Brain pericyte (primary cell): ENCODE data around the gene TIMP3.

ENCODE experiments used
- DNase-seq: peaks from one replicate; pipeline ENCODE4 v3.0.0-alpha.2; 2012; ENCODE audit warnings: low read depth, low spot score

TIMP3 gene

DNA sequence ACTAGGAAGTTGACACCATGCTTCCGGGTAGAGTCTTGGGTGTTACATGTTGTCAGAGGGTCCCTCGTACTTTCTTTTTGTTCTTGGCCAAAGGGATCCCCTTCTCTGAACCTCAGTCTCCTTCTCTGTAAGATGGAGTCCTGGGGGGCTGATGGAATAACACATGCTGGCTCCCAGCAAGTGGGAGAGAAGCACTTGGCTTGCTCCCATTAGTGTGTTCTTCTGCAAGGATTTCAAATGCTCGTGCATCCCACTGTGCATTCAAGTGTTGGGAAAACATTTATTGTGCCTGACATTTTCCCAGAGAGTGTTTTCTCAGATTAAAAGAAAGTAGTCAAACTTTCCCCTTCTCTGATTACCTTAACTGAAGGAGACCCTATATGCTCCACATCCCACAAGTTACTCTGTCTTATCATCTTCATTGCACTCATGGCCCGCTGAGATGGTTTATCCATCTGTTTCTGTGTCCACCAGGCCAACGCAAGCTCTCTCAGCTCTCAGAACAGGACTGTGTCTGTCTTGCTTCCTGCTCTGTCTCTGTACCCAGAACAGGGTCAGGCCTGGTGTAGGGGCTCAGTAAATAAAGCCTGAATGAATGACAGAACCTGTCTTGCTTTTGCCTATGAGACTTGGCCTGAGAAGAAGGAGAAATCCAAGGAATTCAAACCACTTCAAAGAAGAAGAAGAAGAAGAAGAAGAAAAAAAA is 16.0 kb upstream of the TIMP3 start:
- no peak for DNase-seq

DNA sequence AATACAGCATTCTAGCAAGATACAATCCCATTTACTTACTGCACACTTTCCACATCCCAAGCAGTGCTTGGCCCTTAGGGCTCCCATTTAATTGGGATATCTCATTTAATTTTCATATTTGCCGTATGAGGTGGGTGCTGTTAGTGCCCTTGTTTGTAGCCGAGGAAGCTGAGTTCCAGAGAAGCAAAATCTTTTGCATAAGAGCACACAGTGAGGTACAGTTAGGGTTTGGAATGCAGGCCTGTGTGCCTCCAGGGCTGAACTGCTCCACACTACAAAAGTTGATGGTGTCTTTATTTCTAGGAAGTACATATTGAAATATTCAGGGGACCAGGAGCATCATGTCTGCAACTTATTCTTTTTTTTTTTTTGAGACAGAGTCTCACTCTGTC is 15.5 kb upstream of the TIMP3 start:
- no peak for DNase-seq

DNA sequence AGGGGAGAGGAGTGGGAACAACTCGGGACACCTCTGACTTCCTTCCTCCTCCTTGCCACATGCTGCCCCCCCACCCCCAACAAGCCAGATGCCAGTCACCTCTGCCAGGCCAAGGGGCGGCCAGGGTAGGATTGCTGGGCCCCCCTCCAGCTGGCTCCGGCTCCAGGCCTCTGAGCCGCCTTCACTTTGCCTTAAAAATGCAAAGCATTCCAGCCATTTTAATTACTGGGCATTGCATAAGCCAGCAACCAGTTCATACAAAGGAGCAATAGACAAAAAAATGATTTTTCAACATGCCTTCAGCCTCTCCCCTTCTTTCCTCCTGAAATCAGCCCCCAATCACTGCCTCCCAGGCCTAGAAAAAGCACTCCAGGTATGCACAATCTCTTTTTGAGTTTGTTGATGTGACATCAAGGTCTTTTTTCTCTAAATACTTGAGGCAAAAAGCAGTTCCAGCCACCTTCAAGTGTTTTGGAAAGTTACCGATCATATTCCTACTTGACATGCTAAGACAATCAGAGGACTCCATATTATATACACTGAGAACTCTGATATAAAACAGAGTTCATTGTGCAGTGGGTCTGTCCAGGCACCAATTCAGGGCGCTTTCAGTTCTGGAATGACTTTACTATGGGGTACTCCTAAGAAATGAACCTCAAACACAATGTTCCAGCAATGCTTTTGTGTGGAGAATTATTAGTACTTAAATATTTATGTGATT is 12.4 kb upstream of the TIMP3 start:
- DNase-seq, result no peak

DNA sequence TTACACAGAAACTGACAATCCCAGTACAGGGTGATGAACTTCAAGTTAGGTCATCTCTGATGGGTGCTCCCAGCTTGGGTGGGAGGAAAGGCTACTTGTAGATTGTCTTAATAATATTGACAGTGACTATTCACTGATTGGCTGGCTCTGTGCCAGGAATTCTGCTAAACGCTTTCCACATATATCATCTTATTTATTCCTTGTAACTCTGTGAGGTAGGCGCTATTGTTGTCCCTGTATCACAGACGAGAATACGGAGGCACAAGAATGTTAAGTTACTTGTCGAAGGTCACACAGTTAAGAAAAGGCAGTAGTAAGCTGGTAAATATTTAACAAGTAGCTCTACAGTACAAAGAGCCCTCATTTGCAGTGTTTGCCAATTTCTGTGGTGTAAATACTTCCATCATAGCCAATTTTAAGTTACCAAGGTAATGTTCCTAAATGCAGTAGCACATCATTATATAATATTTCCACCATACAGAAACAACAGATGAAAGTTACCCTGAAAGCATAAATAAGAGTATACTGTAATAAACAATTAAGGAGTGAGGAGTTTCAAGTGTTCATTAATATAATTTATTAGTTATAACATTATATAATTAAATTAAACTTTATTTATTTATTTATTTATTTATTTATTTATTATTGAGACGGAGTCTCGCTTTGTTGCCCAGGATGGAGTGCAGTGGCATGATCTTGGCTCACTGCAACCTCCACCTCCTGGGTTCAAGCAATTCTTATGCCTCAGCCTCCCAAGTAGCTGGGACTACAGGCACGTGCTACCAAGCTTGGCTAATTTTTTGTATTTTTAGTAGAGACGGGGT is 11.5 kb upstream of the TIMP3 start:
- no peak for DNase-seq

DNA sequence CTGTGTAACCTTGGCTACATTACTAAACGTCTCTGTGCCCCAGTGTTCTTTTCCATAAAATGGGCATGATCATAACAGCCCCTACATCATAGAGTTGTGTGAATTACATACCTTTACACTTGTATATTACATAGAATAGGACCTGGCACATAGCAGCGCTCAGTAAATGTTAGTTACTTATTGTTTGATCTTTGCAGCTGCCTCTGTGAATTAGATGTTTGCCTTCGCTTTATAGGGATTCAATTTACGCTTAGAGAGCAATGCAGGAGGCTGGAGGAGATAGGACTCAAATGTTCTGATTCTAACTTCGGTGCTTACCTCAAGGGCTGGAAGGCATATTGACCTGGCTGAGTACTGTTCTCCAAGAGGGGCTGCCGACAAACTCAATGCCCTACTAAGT is 10.4 kb upstream of the TIMP3 start:
- DNase-seq, result no peak

DNA sequence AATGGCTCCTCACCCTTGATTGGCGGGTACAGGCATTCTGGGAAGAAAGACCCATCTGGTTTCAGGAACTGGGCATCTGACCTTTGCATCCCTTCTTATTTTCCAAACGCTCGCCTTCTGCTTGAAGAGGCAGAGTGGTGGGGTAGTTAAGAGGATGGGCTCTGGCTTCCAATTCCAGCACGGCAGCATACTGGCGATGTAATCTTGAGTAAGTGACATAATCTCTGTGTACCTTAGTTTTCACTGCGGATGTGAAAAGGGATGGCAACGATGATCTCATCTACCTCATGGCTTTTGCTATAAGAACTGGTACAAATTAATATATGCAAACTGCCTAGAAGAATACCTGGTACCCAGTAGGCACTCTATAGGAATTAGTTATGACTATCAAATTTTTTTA is 10.0 kb upstream of the TIMP3 start:
- no peak for DNase-seq

DNA sequence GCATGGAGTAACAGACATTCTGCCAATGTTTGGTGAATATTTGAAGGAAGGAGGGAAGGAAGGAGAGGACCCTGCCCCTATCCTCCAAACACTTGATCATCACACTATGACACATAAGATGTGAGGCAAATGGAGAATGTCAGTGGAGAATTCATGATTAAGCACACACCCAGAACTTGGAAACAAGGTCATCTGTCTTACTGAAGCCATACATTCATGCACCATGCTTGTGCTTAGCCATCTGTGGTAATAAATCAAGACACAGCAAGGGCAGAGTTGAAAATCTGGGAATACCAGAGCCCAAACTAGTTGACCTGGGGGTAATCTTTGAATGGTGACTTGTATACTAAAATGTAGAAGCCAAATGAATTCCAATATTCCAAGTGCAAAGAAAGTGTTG is 7.9 kb upstream of the TIMP3 start:
- no peak for DNase-seq

DNA sequence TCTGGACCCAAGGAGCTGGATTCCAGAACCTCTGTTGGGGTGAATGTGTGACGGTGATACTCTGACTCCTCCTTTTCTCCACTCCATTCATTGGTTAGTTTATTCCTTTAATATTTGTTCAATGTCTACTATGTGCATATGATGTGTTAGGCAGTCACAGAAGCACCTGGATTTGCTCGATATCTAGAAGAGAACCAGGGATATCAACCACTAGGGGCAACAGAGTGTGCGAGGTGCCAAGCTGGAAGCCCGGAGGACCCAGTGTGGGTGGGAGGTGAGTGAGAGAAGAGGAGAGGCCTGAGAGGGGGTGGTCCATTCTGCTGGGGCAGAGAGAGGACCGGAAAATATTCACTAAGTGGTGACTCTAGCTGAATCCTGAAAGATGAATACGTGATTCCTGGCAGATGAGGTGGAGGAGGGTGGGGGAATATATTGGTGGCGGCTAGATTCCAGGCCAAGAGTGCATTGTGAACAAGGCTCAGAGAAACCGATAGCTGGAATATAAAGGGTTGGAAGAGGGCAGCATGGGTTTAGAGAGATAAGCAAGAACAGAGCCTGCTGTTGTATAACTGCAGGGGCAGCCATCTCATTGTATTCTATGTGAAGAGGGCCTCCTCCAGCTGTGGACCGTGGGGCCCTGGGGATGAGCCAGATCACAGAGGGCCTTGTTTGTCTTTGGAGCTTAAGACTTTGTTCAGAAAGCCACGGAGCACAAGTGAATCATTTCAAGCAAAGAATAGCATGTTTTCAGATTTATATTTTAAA is 6.9 kb upstream of the TIMP3 start:
- DNase-seq, result no peak

DNA sequence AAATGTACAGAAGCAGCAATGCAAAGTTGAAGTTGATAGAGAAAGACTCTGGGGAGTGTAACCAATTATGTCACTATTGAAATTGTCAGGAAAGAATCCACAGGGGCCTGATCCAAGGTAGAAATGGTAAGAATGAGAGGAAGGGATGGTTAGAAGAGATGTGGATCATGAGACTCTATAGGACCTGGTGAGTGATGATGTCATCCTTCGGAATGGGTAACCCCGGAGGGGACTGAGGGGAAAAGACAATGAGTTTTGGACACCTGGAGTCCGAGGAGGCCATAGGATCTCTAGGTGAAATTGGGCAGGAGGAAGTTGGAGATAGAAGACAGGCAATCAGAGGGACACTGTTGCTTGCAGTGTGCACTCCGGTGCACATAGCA is 6.3 kb upstream of the TIMP3 start:
- no peak for DNase-seq

DNA sequence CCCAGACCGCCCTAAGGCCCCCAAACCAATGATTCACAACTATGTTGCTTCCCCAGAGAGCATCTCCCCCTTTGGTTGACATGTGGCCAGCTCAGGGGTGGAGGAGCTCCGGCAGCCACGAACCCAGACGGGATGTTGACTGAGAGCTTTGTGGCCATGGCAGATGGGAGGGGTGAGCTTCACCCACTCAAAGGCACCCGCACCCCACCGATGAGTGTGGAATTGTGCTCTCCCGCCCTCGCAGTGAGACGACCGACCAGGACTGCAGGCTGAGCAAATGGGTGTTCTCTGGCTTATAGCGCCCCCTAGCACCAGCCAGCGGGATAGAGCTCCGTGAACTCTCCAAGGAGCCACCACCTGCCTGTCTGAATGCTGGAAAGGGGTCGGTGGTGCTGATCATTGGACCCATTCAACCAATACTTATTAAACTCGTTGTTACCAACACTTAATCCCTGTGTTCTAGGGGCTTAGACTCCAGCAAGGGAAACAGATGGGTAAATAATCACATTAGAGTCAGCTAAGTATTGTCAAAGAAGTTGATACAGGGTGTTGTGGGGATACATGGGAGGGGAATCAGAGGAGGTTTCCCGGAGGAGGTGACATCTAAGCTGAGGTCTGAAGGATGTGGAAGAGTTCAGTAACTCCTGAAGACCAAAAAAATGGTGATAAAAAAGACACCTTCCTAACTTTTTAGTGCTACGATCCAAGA is 4.5 kb upstream of the TIMP3 start:
- DNase-seq, result no peak

DNA sequence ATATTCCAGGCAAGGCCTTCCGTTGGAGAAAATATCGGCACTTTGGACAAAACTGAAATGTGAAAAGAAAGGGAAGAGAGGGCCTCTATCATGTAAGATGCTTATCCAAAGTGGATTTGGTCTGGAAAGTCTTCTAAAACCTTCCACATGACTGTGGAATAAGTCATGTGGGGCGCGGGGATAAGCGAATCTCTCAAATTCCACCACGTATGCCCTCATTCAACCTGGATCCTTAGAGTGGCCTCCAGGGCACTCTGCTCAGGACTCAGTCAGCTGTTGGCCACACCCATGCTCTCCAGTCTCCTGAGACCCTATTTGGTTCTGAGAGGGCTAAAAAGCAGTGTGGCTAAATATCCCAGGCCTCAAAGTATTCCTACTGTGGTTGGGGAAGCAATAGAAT is 2.0 kb upstream of the TIMP3 start:
- DNase-seq, result no peak

DNA sequence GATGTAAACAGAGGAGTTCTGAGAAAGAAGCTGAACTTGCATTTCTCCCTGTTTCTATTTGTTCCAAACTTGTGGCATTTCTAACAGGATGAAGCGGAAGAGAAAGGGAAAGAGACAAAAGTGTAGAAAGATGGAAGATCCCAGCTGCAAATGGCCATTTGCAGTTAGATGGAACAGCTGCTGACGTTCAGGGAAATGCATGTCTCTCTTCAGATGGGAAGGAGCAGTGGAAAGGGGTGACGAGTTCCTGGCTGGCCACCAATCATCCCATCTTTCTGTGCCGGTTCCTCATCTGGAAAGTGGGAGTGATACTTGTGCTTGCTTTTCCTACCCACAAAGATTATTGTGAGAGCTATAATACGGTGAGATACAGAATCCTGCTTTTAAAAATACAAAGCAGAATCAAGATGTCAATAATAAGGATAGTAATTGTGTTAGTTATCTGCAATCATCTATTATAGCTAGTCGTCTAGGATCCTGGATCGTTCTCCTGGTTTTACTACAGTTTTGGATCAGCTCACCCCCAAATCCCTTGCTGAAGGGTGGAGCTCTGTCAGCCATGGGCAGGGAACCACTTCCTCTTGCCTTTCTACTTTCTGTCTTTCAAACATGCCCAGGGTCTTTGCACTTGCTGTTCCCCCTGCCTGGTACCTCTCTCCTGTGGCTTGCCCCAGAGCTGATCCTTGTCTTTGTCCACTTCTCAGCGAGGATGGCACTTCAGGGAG is 1.2 kb upstream of the TIMP3 start:
- no peak for DNase-seq

DNA sequence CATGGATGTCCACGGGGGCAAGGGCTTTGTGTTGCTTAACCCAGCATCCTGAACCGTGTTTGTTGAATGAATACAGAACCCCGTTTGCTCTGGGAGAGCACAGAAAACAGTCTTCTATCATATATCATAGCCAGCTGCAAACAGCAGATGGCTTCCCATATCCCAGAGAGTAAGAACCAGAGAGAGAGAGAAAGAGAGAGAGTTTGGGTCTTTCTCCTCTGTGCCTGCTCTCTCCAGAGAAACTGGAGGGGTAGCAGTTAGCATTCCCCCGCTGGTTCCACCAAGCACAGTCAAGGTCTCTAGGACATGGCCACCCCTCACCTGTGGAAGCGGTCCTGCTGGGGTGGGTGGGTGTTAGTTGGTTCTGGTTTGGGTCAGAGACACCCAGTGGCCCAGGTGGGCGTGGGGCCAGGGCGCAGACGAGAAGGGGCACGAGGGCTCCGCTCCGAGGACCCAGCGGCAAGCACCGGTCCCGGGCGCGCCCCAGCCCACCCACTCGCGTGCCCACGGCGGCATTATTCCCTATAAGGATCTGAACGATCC is 440 bp upstream of the TIMP3 start:
- DNase-seq, result no peak

DNA sequence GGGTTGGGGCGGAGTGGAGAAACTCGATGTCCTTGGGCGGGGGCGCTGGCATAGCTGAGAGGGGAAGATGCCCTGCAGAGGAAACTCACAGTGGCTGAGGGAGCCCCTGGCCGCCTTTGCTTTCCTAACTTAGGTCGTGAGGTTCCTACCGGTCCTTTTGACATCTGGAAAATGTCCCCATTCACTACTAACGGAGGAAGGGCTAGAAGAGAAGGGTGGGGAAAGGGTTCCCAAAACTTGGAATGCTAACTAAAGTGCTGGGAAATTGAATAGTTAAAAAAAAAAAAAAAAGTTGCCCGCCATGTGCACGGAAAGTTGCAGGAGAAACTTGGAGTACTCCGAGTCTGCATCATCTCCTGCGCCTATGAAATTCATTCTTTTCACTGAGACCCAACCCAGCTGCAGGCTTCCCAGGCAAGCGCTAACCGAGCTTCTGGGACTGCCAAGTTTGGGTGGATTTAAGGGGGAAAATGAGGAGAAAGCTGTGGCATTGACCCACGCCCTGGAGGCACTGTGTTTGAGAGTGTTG is 796 bp downstream of the TIMP3 start:
- no peak for DNase-seq

DNA sequence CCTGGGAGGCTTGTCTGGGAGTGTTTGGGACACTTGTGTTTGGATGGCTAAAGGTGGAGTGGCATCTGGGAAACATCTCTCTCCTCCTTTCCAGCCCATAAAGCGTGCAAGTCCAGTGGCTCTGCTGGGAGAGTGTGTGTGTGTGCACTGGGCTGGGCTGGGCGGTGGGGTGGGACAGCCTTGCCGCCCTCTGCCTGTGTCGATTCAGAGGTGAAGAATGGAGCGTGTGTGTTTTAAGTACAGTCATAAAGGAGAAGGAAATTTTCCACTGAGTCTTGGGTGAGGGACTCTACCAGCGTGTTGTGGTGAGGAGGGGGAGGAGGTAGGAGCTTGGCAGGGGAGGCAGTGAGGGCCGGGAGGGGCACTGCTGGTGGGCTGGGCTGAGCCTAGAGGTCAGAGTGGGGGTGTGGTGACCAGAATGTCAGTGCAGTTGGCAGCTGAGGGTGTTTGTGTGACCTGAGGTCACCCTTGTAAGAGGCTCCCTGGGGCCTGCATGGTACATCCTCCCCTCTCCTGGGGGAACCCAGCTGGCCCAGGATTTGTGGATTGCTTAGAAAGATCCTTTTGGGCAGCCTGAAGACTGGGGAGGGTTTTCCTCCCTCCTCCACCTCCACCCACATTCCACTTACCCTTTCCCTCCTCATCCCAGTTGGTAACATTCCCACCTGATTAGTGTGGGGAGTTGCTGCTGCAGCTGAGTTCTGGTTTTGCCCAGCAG is 1.7 kb downstream of the TIMP3 start:
- DNase-seq, result no peak

DNA sequence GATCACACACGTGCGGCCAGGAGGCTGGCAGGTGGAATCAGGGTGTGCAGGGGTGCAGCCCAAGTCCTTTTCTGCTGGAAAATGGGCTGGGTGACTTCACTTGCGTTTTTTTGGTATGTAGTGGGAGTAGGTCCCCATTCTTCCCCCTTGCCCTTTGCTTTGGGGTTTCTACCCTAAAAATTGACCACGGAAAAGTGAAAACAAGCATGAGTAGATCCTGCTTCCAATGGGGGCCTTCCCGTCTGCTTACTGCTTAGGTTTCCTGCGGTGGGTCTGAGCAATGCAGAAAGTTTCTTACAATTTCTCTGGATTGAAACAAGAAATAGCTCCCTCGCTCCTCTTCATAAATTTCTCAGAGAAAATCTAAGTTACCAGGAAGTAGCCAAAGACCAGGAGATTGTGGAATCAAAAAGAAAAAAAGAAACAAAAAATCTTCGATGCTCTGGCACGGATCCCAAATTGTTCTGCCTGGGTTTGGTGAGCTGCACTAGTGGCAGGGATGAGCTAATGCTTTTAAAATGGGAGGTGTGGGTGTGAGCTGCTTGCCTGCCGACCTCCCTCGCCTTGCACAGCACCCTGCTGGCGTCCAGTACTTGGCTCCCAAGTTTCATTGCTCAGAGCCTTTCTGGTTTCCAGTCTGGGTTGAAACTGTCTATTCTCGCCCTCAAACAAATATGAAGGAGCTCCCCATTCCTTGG is 2.4 kb downstream of the TIMP3 start:
- DNase-seq, result no peak

DNA sequence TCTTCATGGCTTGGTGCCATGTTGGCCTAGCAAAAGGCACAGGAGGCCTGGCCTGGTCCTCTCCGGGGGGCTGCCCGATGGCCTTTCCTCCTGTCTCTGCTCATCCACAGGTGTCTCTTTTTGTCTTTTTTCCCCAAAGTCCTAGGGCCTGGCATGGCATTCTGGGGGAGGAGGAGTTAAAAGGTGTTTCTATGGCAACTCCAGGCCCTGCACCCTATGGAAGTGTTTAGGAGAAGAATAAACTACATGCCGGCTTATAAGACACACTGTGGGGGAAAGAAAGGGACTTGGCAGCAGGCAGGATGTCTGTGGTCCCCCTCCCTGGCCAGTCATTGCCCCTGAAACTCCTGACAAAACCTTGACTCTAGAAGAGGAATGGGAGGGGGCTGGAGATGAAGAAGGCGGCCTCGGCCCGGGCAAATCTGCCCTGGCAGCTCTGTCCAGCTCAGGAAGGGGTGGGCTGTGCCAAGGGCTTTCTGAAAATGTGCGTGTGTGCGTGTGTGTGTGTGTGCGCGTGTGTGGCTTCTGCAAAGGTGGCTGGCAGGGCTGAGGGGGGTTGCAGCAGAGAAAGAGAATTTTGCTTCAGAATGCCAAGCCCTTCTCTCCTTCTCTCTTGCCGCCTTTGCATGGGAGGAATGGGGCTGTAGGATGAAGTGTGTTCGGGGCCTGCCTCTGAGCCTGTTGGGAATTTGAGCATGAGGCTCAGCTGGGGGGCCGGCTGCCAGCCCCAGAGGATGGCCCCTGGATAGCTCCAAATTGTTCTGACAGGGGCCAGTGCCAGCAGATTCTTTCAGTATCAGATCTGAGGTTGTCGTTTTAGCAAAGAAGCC is 3.2 kb downstream of the TIMP3 start:
- no peak for DNase-seq

DNA sequence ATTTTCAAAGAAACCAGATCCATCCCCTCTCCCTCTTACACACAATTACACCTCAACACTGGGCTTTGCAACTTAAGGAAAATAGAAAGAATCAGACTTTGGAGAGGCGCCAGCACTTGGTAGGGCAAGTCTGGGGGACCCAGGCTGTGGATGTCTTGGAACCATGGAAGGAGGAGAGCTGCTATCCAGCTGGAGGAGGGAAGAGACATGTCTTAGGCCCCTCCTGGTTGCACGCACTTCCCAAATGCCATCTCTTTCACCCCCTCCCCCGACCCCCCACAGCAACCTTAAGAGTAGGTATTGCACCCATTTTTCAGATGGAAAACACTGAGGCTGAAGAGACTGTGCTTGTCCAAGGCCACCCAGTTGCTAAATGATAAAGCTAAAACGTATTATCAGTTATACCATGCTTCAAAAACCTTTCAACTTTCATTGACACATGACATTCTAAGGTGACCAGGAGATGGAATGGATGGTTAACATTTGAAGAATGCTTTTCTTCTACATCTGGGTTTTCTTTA is 3.9 kb downstream of the TIMP3 start:
- no peak for DNase-seq
